Measurements from ENCODE around the gene ANTXR2.
"Not testable (repeated sequence)": the region's sequence is repeated elsewhere in the genome, so short reads cannot be mapped to it uniquely, and the experiment has no call there.

Gene ANTXR2

GRCh38 chr4:79898055-79898454 is 175.0 kb downstream of the ANTXR2 start:
- DNase-seq (ENCODE audit: low read depth, low spot score) = no peak
- TF ChIP-seq, protein P1, sequence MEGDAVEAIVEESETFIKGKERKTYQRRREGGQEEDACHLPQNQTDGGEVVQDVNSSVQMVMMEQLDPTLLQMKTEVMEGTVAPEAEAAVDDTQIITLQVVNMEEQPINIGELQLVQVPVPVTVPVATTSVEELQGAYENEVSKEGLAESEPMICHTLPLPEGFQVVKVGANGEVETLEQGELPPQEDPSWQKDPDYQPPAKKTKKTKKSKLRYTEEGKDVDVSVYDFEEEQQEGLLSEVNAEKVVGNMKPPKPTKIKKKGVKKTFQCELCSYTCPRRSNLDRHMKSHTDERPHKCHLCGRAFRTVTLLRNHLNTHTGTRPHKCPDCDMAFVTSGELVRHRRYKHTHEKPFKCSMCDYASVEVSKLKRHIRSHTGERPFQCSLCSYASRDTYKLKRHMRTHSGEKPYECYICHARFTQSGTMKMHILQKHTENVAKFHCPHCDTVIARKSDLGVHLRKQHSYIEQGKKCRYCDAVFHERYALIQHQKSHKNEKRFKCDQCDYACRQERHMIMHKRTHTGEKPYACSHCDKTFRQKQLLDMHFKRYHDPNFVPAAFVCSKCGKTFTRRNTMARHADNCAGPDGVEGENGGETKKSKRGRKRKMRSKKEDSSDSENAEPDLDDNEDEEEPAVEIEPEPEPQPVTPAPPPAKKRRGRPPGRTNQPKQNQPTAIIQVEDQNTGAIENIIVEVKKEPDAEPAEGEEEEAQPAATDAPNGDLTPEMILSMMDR (IDR thresholded peaks at IDR 0.05; ENCODE audit: low read depth, low read length) = no peak
- no peak overlapping the region for H3K4me3 ChIP-seq (ENCODE audit: low read depth, low read length)
- in situ Hi-C loops (cut with HindIII; ENCODE audit: low sequenced_read_pairs) = no loop called here

- DNase-seq (ENCODE audit: low read depth, low spot score) = no peak
- H3K4me3 ChIP-seq (ENCODE audit: low read depth, low read length) = no peak overlapping the region
- TF ChIP-seq, protein P1 (IDR thresholded peaks at IDR 0.05; ENCODE audit: low read depth, low read length) = no peak
- in situ Hi-C loops (cut with HindIII; ENCODE audit: low sequenced_read_pairs) = no loop called here
Measured at GRCh38 chr4:79897174-79897573, 175.9 kb downstream of the ANTXR2 start.

- DNase-seq (ENCODE audit: low read depth, low spot score) = no peak
- in situ Hi-C loops (cut with HindIII; ENCODE audit: low sequenced_read_pairs) = no loop called here
- H3K4me3 ChIP-seq (ENCODE audit: low read depth, low read length) = no peak overlapping the region
- TF ChIP-seq, protein P1 (IDR thresholded peaks at IDR 0.05; ENCODE audit: low read depth, low read length) = no peak
Measured at GRCh38 chr4:79893456-79893855, 179.6 kb downstream of the ANTXR2 start.

DNA sequence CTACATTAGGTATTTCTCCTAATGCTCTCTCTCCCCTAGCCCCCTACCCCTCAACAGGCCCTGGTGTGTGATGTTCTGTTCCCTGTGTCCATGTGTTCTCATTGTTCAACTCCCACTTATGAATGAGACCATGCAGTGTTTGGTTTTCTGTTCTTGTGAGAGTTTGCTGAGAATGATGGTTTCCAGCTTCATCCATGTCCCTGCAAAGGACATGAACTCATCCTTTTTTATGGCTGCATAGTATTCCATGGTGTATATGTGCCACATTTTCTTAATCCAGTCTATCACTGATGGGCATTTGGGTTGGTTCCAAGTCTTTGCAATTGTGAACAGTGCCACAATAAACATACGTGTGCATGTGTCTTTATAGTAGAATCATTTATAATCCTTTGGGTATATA is 184.0 kb downstream of the ANTXR2 start:
- H3K4me3 ChIP-seq (ENCODE audit: low read depth, low read length); DNase-seq (ENCODE audit: low read depth, low spot score); in situ Hi-C loops (cut with HindIII; ENCODE audit: low sequenced_read_pairs): not testable (repeated sequence)

DNA sequence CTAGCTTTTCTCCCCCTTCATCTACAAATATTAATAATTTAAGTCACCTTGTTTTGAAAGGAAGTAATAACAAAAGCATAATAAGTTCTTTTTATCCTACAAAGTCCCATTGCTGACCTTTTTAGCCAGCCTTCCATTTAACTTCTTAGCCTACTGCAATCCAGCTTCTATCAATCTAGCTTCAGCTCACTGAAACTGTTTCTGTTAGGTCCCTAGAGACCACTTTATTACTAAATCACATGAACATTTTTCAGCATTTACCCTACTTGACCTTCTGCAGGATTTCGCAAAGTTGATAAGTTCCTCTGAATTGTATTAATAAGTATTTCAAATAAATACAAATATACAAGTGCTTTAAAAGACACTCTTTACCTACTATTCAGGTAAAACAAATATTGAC is 186.5 kb downstream of the ANTXR2 start:
- in situ Hi-C loops (cut with HindIII; ENCODE audit: low sequenced_read_pairs) = no loop called here
- H3K4me3 ChIP-seq (ENCODE audit: low read depth, low read length) = no peak overlapping the region
- DNase-seq (ENCODE audit: low read depth, low spot score) = no peak
- TF ChIP-seq, protein P1 (IDR thresholded peaks at IDR 0.05; ENCODE audit: low read depth, low read length) = no peak

DNA sequence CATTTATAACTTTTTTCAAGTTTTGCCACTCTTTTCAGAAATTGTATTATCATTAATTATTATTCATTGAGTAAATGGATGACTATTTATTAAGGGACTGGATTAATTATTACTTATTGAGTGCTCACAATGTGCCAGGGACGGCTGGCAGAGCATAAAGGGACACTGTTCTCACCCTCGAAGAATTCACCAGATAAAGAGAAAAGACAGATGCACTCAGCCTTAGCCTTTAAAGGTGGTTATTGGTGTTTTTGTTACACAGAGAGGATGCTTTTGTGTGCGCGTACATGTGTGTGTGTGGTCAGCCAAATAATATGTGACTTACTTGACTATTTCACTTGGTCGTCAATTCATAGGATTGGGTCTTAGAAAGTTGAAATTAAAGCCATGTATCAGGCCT is 187.0 kb downstream of the ANTXR2 start:
- no peak overlapping the region for H3K4me3 ChIP-seq (ENCODE audit: low read depth, low read length)
- in situ Hi-C loops (cut with HindIII; ENCODE audit: low sequenced_read_pairs) = no loop called here
- TF ChIP-seq, protein P1 (IDR thresholded peaks at IDR 0.05; ENCODE audit: low read depth, low read length) = no peak
- DNase-seq (ENCODE audit: low read depth, low spot score) = no peak

GRCh38 chr4:79883290-79883689 is 189.7 kb downstream of the ANTXR2 start:
- in situ Hi-C loops (cut with HindIII; ENCODE audit: low sequenced_read_pairs) = no loop called here
- no peak overlapping the region for H3K4me3 ChIP-seq (ENCODE audit: low read depth, low read length)
- no peak for DNase-seq (ENCODE audit: low read depth, low spot score)
- TF ChIP-seq, protein P1 (IDR thresholded peaks at IDR 0.05; ENCODE audit: low read depth, low read length) = no peak

All from astrocyte of the spinal cord (primary cell).